GM18517 (cell line): ENCODE results near the gene GSK3A.
"Not testable (repeated sequence)": the region's sequence is repeated elsewhere in the genome, so short reads cannot be mapped to it uniquely, and the experiment has no call there.

Experiments
- ATAC-seq: cut with Tn5 transposase; IDR thresholded peaks from one replicate; pipeline ENCODE4 v1.9.1; 2021; ENCODE audit warnings: mild to moderate bottlenecking, moderate library complexity; ENCODE audit not compliant: unreplicated experiment

The GSK3A gene

GRCh38 chr19:42268704-42269477 is 26.5 kb upstream of the GSK3A start, which contains the start of gene CIC:
TSS of gene CIC (plus strand) at chr19:42269252. CDS start at chr19:42271784, 2,532 bp downstream.
- ATAC-seq: peak; percentile 75

- peak; percentile 59 for ATAC-seq
Measured at GRCh38 chr19:42268142-42268703, 25.8 kb upstream of the GSK3A start.

- ATAC-seq: no peak
Measured at GRCh38 chr19:42267644-42268141, 25.3 kb upstream of the GSK3A start.

- ATAC-seq: not testable (repeated sequence)
Measured at GRCh38 chr19:42266928-42267603, 24.7 kb upstream of the GSK3A start.

- not testable (repeated sequence) for ATAC-seq
Measured at GRCh38 chr19:42266105-42266504, 23.7 kb upstream of the GSK3A start.

GRCh38 chr19:42261763-42262162 is 19.4 kb upstream of the GSK3A start:
- no peak for ATAC-seq

GRCh38 chr19:42257842-42258241 is 15.4 kb upstream of the GSK3A start:
- ATAC-seq: not testable (repeated sequence)

GRCh38 chr19:42255766-42256745 is 13.7 kb upstream of the GSK3A start:
- ATAC-seq: no peak

GRCh38 chr19:42254850-42255765 is 12.7 kb upstream of the GSK3A start, which contains the start of gene ERF:
TSS of gene ERF (minus strand) at chr19:42255128. CDS start at chr19:42254999, 129 bp downstream.
- peak; percentile 42 for ATAC-seq

- peak; percentile 33 for ATAC-seq
Measured at GRCh38 chr19:42254089-42254849, 11.9 kb upstream of the GSK3A start.

- ATAC-seq: no peak
Measured at GRCh38 chr19:42253245-42254088, 11.1 kb upstream of the GSK3A start.

- no peak for ATAC-seq
Measured at GRCh38 chr19:42252365-42253244, 10.2 kb upstream of the GSK3A start.

- ATAC-seq: no peak
Measured at GRCh38 chr19:42251572-42252358, 9.4 kb upstream of the GSK3A start.

- no peak for ATAC-seq
Measured at GRCh38 chr19:42250666-42251531, 8.5 kb upstream of the GSK3A start.

- no peak for ATAC-seq
Measured at GRCh38 chr19:42250183-42250665, 7.8 kb upstream of the GSK3A start.
